Posterior cingulate gyrus (tissue), 11 donors: Measurements from ENCODE around the gene TUBB6.
A peak's percentile ranks its signal among the peaks of the same experiment; 100 is the strongest.

ENCODE experiments used
- DNase-seq, 10 donors: peaks; one replicate each; pipeline versions ENCODE4 v3.0.0 to v3.0.0-alpha.2; 2020 to 2021; ENCODE audit warnings: mixed read lengths in 3 of 10
- intact Hi-C: fragments of 100-400 bp; cut with DNase I; formaldehyde crosslinking; loops from one replicate; pipeline ENCODE4 v1.15.1; 2023

TUBB6 gene

GRCh38 chr18:12307701-12308385 lies at the start of gene TUBB6:
TSS of gene TUBB6 (plus strand) at chr18:12308241. CDS start at chr18:12308293, 52 bp downstream.
- intact Hi-C loops, result no loop called here
- DNase-seq, result peak in 2 of 10 donors; percentile 60 to 75

DNA sequence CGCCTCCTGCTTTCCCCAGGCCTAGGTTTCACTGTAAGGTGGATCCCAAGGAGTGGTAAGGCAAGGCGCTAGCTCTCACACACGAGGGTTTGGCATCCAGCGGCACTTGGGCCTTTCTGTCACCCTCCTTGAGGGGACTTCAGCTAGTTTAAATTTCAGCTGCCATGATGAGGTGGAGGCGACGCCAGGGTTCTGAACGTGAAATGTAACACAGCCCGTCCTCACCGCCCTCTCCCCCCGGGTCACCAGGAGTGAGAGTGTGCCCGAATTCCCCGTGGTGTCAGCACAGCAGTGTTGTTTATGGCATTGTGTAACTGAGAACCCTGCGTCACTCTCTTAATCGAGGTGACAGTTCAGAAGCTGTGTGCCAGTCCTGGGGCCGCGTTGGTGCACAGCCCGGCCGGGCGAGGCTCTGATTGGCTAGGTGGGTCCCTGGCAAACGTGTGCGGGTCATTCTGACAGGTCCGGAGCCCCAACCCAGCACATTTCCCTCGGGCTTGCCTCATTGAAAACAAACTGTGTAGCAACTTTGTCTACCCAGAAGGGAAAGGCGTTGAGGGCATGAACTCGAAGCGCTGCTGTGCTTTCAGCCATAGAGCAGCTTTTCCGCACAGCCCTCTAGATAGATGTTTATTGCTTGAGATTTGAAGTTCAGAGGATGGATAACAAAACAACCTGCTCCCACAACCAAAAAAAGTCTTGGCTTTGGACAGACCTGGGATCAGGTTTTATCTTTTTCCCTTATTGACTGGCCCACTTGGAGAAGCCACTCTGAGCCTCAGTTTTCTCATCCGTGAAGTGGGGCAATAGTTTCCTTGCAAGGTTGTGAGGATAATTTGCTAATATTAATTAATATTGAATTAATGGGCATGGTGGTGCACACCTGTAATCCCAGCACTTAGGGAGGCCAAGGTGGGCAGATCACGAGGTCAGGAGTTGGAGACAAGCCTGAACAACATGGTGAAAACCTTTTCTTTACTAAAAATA lies 49.0 kb upstream of the TUBB6 start:
- intact Hi-C loops, result no loop called here
- DNase-seq, result no peak

DNA sequence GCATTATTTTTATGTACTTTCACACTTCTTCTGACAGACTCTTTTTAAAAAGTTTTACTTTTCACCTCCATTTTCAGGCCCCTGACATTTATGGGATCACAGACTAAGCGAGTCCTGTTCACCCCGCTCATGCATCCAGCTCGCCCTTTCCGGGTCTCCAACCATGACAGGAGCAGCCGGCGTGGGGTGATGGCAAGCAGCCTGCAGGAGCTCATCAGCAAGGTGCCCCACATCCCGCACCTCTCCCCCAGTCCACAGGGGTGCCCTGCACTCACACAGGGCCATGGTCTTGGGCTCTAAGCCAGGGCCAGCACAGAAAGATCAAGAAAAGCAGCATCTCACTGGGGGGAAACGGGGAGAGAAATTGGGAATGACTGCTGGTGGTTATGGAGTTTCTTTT lies 45.3 kb upstream of the TUBB6 start:
- no peak for DNase-seq
- intact Hi-C loops, result no loop called here

DNA sequence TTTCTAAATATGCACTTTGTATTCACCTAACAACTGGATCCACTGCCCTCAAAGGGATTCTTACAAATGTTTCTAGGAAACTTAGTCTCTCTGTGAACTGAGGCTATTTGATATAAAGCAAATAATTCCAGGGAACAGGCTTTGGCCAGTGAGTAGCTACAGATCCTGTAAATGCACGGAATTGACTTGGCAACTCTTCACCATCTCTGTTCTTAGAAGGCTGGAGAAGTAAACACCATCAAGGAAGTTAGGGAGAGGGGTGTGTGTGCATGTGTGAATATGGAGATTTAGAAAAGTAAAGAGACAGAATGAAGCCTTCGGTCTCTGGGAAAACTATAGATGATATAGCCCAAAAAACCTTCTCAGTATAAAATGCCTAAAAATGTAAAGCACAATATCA lies 43.2 kb upstream of the TUBB6 start:
- no peak for DNase-seq
- intact Hi-C loops, result no loop called here

- intact Hi-C loops, result no loop called here
- peak; percentile 35 to 95 (median 67) for DNase-seq
Observed at GRCh38 chr18:12271376-12272235, 36.4 kb upstream of the TUBB6 start.

GRCh38 chr18:12274793-12275192 lies 33.2 kb upstream of the TUBB6 start:
- peak in 1 of 10 donors; percentile 46 for DNase-seq
- intact Hi-C loops, result no loop called here

GRCh38 chr18:12276736-12277554 lies 31.1 kb upstream of the TUBB6 start:
- intact Hi-C loops, result no loop called here

DNA sequence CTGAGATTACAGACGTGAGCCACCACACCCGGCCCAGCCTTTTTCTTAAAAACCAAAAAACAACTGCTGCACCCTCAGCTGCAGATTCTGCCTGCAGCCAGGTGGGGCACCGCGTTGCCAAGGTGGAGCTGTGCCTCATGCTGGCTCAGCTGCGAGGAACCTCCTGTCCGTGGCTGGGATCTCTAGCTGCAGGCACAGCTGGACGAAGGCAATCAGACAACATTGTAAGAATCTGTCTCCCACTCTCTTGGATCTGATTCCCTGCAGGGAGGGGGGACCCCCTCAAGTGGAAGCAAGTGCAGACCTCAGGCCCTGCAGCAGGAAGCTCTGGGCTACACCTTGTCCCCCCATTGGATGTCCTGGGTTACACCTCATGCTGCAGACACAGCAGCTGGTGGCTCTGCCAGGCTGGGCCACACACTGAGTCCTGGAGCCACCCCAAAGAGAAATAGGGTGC lies 29.8 kb upstream of the TUBB6 start:
- DNase-seq, result peak in 3 of 10 donors; percentile 30 to 65 (median 42)
- intact Hi-C loops, result no loop called here

More at GRCh38 chr18:12276736-12277554, 31.1 kb upstream of the TUBB6 start:
- peak in 3 of 10 donors; percentile 45 to 61 (median 54) for DNase-seq

GRCh38 chr18:12278741-12279682 lies 29.0 kb upstream of the TUBB6 start:
- intact Hi-C loops, result no loop called here
- peak in 5 of 10 donors; percentile 20 to 89 (median 52) for DNase-seq

GRCh38 chr18:12279781-12280531 lies 28.1 kb upstream of the TUBB6 start:
- intact Hi-C loops, result no loop called here
- peak in 2 of 10 donors; percentile 57 to 59 for DNase-seq

DNA sequence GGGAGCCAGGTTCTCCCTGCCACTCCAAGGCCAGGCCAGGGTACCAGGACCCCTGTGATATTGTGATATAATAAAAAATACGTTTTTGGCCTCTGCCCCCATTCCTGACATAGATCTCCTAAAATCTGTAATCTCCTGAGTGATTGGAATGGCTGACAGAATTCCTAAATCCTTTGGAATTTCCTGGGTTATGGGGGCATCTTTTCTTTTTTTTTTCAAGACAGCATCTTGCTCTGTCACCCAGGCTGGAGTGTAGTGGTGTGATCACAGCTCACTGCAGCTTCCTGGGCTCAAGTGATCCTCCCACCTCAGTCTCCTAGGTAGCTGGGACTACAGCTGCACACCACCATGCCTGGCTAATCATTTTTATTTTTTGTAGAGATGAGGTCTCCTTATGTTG lies 26.2 kb upstream of the TUBB6 start:
- intact Hi-C loops, result no loop called here
- no peak for DNase-seq

- peak in 2 of 10 donors; percentile 20 to 50 for DNase-seq
- intact Hi-C loops, result no loop called here
Observed at GRCh38 chr18:12282442-12283039, 25.5 kb upstream of the TUBB6 start.

GRCh38 chr18:12283256-12283655 lies 24.8 kb upstream of the TUBB6 start:
- peak in 2 of 10 donors; percentile 16 to 49 for DNase-seq
- intact Hi-C loops, result no loop called here

- no peak for DNase-seq
- intact Hi-C loops, result no loop called here
Observed at GRCh38 chr18:12283666-12284065, 24.4 kb upstream of the TUBB6 start.

DNA sequence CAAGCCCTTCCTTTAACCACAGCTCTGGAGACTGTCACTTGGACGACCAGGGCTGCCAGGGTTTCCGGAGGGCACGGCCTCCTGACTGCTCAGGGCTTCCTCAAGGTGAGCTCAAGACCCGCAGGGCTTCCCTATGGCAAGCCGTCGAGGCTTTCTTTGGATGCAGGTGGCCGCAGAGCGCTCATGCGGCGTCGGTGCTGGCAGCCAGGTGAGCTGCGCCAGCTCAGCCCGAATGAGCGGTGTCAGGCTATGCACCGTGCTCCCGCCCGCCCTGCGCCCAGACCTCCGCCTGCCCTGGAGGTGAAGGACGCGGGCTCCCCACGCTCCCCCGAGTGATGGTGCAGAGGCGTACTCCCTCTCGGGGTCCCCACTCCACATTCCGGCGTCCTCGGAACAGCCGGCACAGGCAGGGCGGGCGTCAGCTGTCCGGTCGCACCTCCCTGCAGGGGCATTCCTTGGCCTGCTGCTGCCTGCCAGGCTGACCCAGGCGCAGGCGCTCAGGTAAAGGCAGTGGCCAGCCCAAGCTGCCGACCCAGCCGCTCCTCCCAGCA lies 20.8 kb upstream of the TUBB6 start:
- intact Hi-C loops, result no loop called here
- DNase-seq, result peak in 2 of 10 donors; percentile 29 to 77

DNA sequence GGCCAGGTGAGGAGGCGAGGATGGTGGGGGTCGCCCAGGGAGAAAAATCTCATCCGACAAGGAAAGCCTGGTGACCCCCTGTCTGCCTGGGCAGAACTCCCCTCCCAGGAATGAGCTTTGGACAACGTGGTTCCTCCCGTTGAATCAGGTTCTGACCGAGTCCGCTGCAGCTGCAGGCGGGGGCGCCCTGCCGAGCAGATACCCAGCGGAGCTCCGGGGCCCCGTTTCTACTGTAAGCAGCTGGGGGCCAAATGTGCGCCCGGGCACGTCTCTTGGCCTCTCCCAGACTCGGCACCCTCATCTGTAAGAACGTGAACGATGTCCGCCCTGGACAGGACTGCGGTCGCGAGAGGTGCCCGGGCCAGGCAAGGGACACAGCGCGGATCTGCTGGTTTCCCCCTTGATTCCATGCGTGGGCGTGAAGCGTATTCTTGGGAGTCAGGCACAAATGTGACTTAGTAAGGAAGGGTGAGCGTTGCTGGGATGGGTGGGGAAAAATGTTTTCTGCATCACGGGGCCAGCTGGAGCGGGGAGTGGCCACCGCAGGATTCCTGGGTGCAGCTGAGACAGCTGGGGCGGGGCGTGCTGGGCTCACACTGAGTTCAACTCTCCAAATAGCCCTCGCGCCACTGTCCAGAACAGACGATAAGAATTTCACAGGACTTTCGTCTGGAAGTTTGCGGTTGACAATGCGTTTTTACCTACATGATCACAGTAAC lies 20.2 kb upstream of the TUBB6 start:
- intact Hi-C loops, result no loop called here

More for the DNA sequence above, 20.2 kb upstream of the TUBB6 start:
- DNase-seq, result peak in 5 of 10 donors; percentile 17 to 87 (median 77)
